B cell (primary cell): Measurements from ENCODE around the gene PCDH8.

Experiments
- CTCF ChIP-seq: fragments of 200-600 bp; IDR thresholded peaks from one replicate; pipeline ENCODE4 v1.8.0; 2022; ENCODE audit warnings: antibody characterized with exemption, mild to moderate bottlenecking
- EZH2 ChIP-seq: IDR thresholded peaks from 2 replicates; pipeline ENCODE4 v1.6.1; 2012; ENCODE audit warnings: borderline replicate concordance, low read depth, mild to moderate bottlenecking, moderate library complexity, low read length; ENCODE audit not compliant: insufficient read depth, poor library complexity, severe bottlenecking

- TF ChIP-seq CTCF (no peak), EZH2 (no peak)
Measured at GRCh38 chr13:52852444-52852843, 4.0 kb upstream of the PCDH8 start.
